Measurements from ENCODE around the gene NR1I2. TPM values are rescaled to one million over a fixed set of nuclear protein-coding genes. Genes with fewer than 3 reads are reported as not detected.

Gene NR1I2
- total RNA-seq, 4 donors from 2014 or later, result not detected

- intact Hi-C loops (cut with DNase I), result no loop called here
- H3K9me3 ChIP-seq, result no peaks in the 10 kb centered on the region
- no peak overlapping the region for H3K4me3 ChIP-seq
- DNase-seq, result no peak
- no peak overlapping the region for H3K27ac ChIP-seq
- WGBS, 2 donors, result 73% methylated on average over 3 of the region's 3 CpGs
- no peaks in the 10 kb centered on the region for H3K36me3 ChIP-seq
- TF ChIP-seq POLR2A (IDR thresholded peaks at IDR 0.05) (no peak), CTCF (IDR thresholded peaks at IDR 0.05) (no peak)
- peaks cover 0 to 24% (median 0%) of the 10 kb centered on the region in 4 donors for H3K27me3 ChIP-seq
- no peaks in the 10 kb centered on the region for H3K4me1 ChIP-seq
Measured at GRCh38 chr3:119795849-119796248, 13.9 kb downstream of the NR1I2 start.

- H3K4me3 ChIP-seq, result no peak overlapping the region
- no peaks in the 10 kb centered on the region for H3K4me1 ChIP-seq
- TF ChIP-seq POLR2A (IDR thresholded peaks at IDR 0.05), result no peak
- no peak for TF ChIP-seq CTCF (IDR thresholded peaks at IDR 0.05)
- no peaks in the 10 kb centered on the region for H3K36me3 ChIP-seq
- 98% methylated on average over 2 of the region's 2 CpGs for WGBS, 2 donors
- no peak overlapping the region for H3K27ac ChIP-seq
- intact Hi-C loops (cut with DNase I), result no loop called here
- peaks cover 0 to 24% (median 0%) of the 10 kb centered on the region in 4 donors for H3K27me3 ChIP-seq
- no peaks in the 10 kb centered on the region for H3K9me3 ChIP-seq
- DNase-seq, result no peak
Measured at GRCh38 chr3:119796368-119796767, 14.5 kb downstream of the NR1I2 start.

- intact Hi-C loops (cut with DNase I), result no loop called here
- Histone ChIP-seq H3K36me3 (no peaks in the 10 kb centered on the region), H3K4me1 (no peaks in the 10 kb centered on the region), H3K27me3 (peaks cover 0 to 29% (median 0%) of the 10 kb centered on the region in 4 donors), H3K4me3 (no peak overlapping the region), H3K9me3 (no peaks in the 10 kb centered on the region), H3K27ac (no peak overlapping the region)
- WGBS, 2 donors, result 65 to 80% methylated on average over 1 to 2 of the region's 2 CpGs
- no peak for DNase-seq
- TF ChIP-seq CTCF (IDR thresholded peaks at IDR 0.05) (no peak), POLR2A (IDR thresholded peaks at IDR 0.05) (no peak)
Measured at GRCh38 chr3:119796785-119797184, 14.9 kb downstream of the NR1I2 start.

GRCh38 chr3:119800844-119801243 lies 18.9 kb downstream of the NR1I2 start:
- Histone ChIP-seq H3K36me3 (no peaks in the 10 kb centered on the region), H3K27ac (no peak overlapping the region), H3K4me1 (no peaks in the 10 kb centered on the region), H3K4me3 (no peak overlapping the region), H3K9me3 (no peaks in the 10 kb centered on the region), H3K27me3 (peaks cover 0 to 30% (median 0%) of the 10 kb centered on the region in 4 donors)
- DNase-seq, result no peak
- intact Hi-C loops (cut with DNase I), result no loop called here
- TF ChIP-seq POLR2A (IDR thresholded peaks at IDR 0.05) (no peak), CTCF (IDR thresholded peaks at IDR 0.05) (no peak)
- WGBS, 2 donors, result 38 to 54% methylated on average over 4 of the region's 4 CpGs

GRCh38 chr3:119808244-119808643 lies 26.3 kb downstream of the NR1I2 start:
- TF ChIP-seq CTCF (IDR thresholded peaks at IDR 0.05), result no peak
- no peak for TF ChIP-seq POLR2A (IDR thresholded peaks at IDR 0.05)
- H3K4me3 ChIP-seq, result no peak overlapping the region
- peaks cover 6 to 12% (median 10%) of the 10 kb centered on the region in 3 donors for H3K4me1 ChIP-seq
- no peak overlapping the region for H3K27ac ChIP-seq
- H3K36me3 ChIP-seq, result no peaks in the 10 kb centered on the region
- H3K27me3 ChIP-seq, result peaks cover 0 to 7% (median 0%) of the 10 kb centered on the region in 4 donors
- WGBS, 2 donors, result no CpG with 5 or more reads among the region's 4 CpGs
- H3K9me3 ChIP-seq, result no peaks in the 10 kb centered on the region
- DNase-seq, result no peak
- intact Hi-C loops (cut with DNase I), result no loop called here
